BJ (cell line): ENCODE results near the gene FBRSL1. TPM values are rescaled to one million over a fixed set of nuclear protein-coding genes. Genes with fewer than 3 reads are reported as not detected.
A peak's percentile ranks its signal among the peaks of the same experiment; 100 is the strongest.

Experiments used
- CTCF ChIA-PET: fragments of 350-600 bp; formaldehyde crosslinking; extraction: SDS; loops from one replicate; lab custom pipeline; 2021; ENCODE audit warnings: antibody characterized with exemption, inconsistent platforms; lab: Yijun Ruan, JAX
- POLR2A ChIA-PET: fragments of 300-600 bp; sonication (Branson Sonifier 250); formaldehyde crosslinking; extraction: SDS; loops from one replicate; lab custom pipeline; 2021; ENCODE audit warnings: antibody characterized with exemption; lab: Charles Lee
- DNase-seq: peaks from one replicate; pipeline ENCODE4 v3.0.0-alpha.2; 2011; ENCODE audit warnings: low read depth
- H3K27me3 ChIP-seq: 2 replicates; pipeline ENCODE4 v1.6.0; 2011; ENCODE audit warnings: low read length; ENCODE audit not compliant: control insufficient read depth, insufficient read depth
- H3K36me3 ChIP-seq: 2 replicates; pipeline ENCODE4 v1.5.1; 2011; ENCODE audit warnings: low read length; ENCODE audit not compliant: control insufficient read depth, insufficient read depth
- H3K4me3 ChIP-seq: 2 replicates; pipeline ENCODE4 v1.5.1; 2011; ENCODE audit warnings: low read depth, mild to moderate bottlenecking, control low read depth, low read length
- CTCF ChIP-seq: IDR thresholded peaks from 2 replicates; pipeline ENCODE4 v1.5.1; 2011; ENCODE audit warnings: low read depth, mild to moderate bottlenecking, control low read depth, inconsistent platforms, low read length, moderate library complexity; ENCODE audit not compliant: insufficient read depth
- polyA plus RNA-seq: library from polyadenylated mRNA; depleted of rRNA; stranded (reverse); fragments of >200 nt; gene quantifications from 2 replicates; pipeline ENCODE4 v1.2.3, GENCODE V29; 2011

FBRSL1 gene
- polyA plus RNA-seq, 1 experiment = 1.4 TPM

GRCh38 chr12:132521200-132521580 lies 31.2 kb downstream of the FBRSL1 start:
- no peak for DNase-seq
- CTCF ChIA-PET = interaction anchor here (2.5 kb wide), 1 partner anchor 106 kb away, joined by 13 read pairs; no protein-coding TSS in a partner anchor
- POLR2A ChIA-PET = no interaction called here
- no peaks in the 10 kb centered on the region for H3K27me3 ChIP-seq
- no peak overlapping the region for H3K4me3 ChIP-seq
- TF ChIP-seq CTCF = no peak
- H3K36me3 ChIP-seq = no peaks in the 10 kb centered on the region

DNA sequence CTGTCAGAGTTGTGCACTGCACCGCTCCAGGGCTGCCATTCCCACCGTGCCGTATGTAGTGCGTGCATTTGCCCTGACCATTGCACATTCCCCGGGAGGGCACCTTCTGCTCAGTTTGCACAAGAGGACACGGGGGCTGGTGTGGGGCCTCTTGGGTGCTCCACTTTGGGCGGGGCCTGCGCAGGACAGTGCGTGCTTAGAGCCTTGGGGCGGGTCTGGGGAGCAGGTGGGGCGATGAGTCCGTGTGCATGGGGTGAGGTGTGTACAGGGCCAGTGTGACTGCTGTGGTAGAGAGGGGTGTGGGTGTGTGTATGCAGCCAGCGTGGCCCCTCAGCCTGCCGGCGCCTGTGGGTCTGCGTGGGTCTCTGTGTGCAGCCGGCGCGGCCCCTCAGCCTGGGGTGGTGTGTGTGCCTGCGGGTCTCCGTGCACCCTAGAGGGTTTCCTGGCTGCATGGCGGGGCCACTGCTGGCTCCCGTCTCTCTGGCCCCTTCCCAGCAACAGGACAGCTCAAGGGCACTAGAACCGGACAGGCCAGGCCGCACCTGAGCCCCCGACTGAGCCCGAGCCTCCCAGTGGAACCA lies 31.9 kb downstream of the FBRSL1 start:
- no peak for TF ChIP-seq CTCF
- Histone ChIP-seq H3K36me3 (no peaks in the 10 kb centered on the region), H3K4me3 (no peak overlapping the region), H3K27me3 (no peaks in the 10 kb centered on the region)
- POLR2A ChIA-PET = no interaction called here
- CTCF ChIA-PET = interaction anchor here (0.9 to 8.6 kb wide), 4 partner anchors 7 to 368 kb away, joined by 3 to 102 read pairs (median 4); no protein-coding TSS in a partner anchor
- no peak for DNase-seq

DNA sequence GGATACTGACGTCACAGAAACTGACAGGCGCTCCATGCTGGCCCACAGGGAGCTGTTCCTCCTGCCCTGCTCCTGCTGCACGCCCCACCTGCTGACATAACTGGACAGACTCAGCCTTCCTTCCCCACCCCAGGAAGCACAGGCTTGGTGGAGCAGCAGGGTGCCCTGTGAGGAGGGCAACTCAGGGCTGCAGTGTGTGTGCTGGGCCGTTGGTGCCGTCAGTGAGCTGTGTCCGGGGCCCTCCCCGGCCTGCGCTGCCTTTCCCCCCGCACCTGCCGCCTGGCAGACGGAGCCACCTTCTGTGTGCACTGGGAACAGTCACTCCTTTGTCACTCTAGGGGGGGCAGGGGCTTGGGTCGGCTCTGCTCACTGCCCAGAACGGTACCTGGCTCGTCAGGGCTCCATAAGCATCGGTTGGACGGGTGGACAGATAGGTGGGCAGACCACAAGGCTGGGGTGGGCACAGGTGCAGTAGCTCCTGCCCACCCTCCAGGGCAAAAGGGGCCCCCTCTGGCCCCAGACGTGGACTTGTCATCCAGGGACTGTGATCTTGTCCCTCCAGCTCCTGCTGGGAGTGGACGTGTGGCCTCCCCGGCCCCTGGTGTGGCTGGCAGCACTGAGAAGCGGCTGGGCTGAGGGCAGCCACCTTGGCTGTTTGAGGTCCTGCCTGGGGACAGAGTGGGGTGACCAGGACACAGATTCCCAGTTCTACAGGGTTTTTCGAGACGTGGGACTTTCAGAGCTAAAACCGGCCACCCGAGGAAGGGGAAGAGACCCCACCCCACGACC lies 32.8 kb downstream of the FBRSL1 start:
- ChIA-PET POLR2A (no interaction called here), CTCF (interaction anchor here (0.6 to 8.6 kb wide), 15 partner anchors 8 to 369 kb away, joined by 3 to 102 read pairs (median 3); no protein-coding TSS in a partner anchor)
- Histone ChIP-seq H3K4me3 (no peak overlapping the region), H3K36me3 (no peaks in the 10 kb centered on the region), H3K27me3 (no peaks in the 10 kb centered on the region)
- no peak for DNase-seq
- TF ChIP-seq CTCF = no peak

DNA sequence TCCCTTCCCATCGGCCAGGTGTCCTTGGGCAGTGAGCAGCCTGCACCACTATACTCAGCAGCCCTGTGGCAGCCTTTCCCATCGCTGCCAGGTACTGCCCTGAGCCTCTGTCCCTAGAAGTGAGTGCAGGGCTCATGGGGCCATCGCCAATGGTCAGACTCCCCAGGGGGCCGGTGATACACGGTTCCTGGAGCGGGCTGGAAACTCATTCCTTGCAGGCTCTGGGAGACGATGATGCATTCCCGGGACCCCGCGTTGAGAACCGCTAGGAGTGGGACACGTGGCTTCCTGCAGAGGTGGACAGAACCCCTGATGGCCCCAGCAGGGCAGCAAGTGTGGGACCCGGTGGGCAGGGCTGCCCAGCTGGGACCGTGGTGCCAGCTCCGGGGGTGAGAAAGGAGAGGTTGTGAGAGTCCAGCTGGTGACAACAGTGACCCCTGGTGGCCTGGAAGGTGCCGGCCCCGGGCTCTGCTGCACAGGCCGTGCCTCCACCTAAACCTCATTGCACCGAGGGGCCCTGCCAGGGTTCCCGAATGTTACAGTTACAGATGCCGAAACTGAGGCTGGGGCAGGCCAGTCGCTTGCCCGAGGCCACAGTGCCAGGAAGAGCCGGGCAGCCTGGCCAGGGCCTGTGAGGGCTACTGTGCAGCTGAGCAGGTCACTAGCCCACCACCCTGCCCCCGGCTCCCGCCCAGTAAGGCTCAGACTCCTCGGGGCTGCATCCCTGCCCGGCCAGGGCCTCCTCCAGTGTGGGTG lies 33.8 kb downstream of the FBRSL1 start:
- ChIA-PET CTCF (interaction anchor here (0.5 to 8.6 kb wide), 20 partner anchors 8 to 370 kb away, joined by 3 to 102 read pairs (median 4); no protein-coding TSS in a partner anchor), POLR2A (no interaction called here)
- peak; percentile 88 for TF ChIP-seq CTCF
- Histone ChIP-seq H3K36me3 (no peaks in the 10 kb centered on the region), H3K27me3 (no peaks in the 10 kb centered on the region), H3K4me3 (no peak overlapping the region)
- no peak for DNase-seq
